ENCODE measurements around the gene CIC. TPM values are rescaled to one million over a fixed set of nuclear protein-coding genes. Genes with fewer than 3 reads are reported as not detected.

Gene CIC
- total and polyA plus RNA-seq, 9 of the 15 experiments (the other 6 are each of a cell fraction or from before 2014, with no cell fraction given) = 0.07 to 44.7 (median 8.6) TPM

DNA sequence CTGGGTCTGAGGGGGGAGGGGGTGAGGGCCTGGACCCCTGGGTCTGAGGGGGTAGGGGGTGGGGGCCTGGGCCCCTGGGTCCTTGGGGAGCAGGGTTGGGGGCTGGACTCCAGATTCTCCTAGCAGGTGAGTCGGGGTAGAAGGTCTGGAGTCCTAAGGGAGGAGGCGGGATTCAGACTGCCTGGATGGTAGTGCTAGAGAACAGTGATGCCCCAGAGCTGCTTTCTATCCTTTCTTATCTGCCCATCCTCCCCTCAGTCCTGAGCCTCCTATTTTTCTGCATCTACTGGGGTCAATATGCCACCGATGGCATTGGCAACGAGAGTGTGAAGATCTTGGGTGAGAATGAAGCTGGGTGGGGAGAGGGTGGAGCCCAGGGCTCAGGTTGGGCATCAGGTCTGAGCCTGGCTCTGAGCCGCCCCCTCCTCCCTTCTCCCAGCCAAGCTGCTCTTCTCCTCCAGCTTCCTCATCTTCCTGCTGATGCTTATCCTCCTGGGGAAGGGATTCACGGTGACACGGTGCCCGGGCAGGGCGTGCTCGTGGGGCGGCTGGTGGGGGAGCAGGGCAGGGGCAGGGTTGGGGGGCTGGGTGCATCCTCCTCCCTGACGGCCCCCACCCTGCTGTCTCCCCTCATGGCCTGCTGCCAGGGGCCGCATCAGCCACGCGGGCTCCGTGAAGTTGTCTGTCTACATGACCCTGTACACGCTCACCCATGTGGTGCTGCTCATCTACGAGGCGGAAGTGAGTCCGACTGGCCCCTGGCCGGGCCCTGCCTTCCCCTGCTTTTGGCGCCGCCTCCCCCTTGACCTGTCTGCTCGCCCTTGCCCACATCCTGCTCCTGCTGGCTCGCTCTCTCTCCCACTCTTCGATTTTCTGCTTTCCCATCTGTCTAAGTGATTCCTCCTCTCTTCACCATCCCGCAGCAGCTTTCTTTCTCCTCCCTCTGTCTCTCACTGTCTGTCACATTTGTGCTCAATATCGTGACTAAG, 47.5 kb downstream of the CIC start:
- ATAC-seq = peak; percentile 41
- Histone ChIP-seq H3K27me3 (ENCODE audit: control insufficient read depth in 2 of 2, insufficient read depth in 2 of 2, low read length in 2 of 2) (peaks cover 0 to 2% of the 10 kb centered on the region in 2 experiments; a peak in 1 of 5 replicates), H2AFZ (ENCODE audit: low read depth, low read length) (peak overlapping the region; percentile 85), H3K9me1 (ENCODE audit: control insufficient read depth, insufficient read depth, low read length) (no peaks in the 10 kb centered on the region), H3K9ac (ENCODE audit: insufficient read depth in 1 of 2, low read depth in 2 of 2, low read length in 2 of 2) (peak overlapping the region; percentile 11 to 76; a peak in 2 of 4 replicates), H3K9me3 (replicated peaks; ENCODE audit: control insufficient read depth, insufficient read depth, low read depth, low read length) (no peaks in the 10 kb centered on the region), H3K4me3 (no peak overlapping the region), H3K27ac (ENCODE audit: extremely low read depth, low read depth, low read length) (peak overlapping the region; percentile 29; the same call in 2 of the 3 replicates), H3K79me2 (ENCODE audit: control insufficient read depth, insufficient read depth, low read length) (no peaks in the 10 kb centered on the region), H3K4me2 (ENCODE audit: insufficient read depth, low read length) (peak overlapping the region; percentile 47), H3K4me1 (replicated peaks in 1 of 2; ENCODE audit: control insufficient read depth in 2 of 2, insufficient read depth in 2 of 2, low read length in 2 of 2) (peaks cover 15 to 43% of the 10 kb centered on the region in 2 experiments; a peak in 3 of 5 replicates), H4K20me1 (replicated peaks; ENCODE audit: control insufficient read depth, insufficient read depth, low read length) (no peaks in the 10 kb centered on the region), H3K36me3 (ENCODE audit: control insufficient read depth, insufficient read depth, low read length) (no peaks in the 10 kb centered on the region)
- intact Hi-C loops (cut with micrococcal nuclease) (no loop called here), in situ Hi-C loops (cut with MboI) (no loop called here)
- 25% methylated on average over 15 of the region's 28 CpGs for WGBS (ENCODE audit: insufficient coverage, low coverage, missing lambda C conversion rate)
- peak; percentile 19 for FAIRE-seq
- peak in 2 of 4 experiments; percentile 53 to 54 for DNase-seq (ENCODE audit: extremely low read depth in 1 of 4, low spot score in 3 of 4)
- no TSS peak for BruUV-seq (replicated peaks)
- CTCF ChIA-PET (ENCODE audit: low intra/inter-chr PET ratio) = no interaction called here
- POLR2A ChIA-PET = no interaction called here
- TF ChIP-seq MTA2 (IDR thresholded peaks at IDR 0.05; ENCODE audit: low read depth) (no peak), C11orf30 (IDR thresholded peaks at IDR 0.05; ENCODE audit: low read depth) (no peak), ZBTB7A (IDR thresholded peaks at IDR 0.05; ENCODE audit: borderline replicate concordance, control insufficient read depth, low read depth, low read length) (peak; percentile 0; the same call in 1 of the 2 replicates), PHF20 (IDR thresholded peaks at IDR 0.05; ENCODE audit: partially characterized antibody) (no peak), RBM14 (IDR thresholded peaks at IDR 0.05; ENCODE audit: borderline replicate concordance, insufficient read depth, low read depth, low read length) (no peak), ZNF12 (CRISPR knock-in tag; IDR thresholded peaks at IDR 0.05) (no peak)
- TF ChIP-seq, protein P1, sequence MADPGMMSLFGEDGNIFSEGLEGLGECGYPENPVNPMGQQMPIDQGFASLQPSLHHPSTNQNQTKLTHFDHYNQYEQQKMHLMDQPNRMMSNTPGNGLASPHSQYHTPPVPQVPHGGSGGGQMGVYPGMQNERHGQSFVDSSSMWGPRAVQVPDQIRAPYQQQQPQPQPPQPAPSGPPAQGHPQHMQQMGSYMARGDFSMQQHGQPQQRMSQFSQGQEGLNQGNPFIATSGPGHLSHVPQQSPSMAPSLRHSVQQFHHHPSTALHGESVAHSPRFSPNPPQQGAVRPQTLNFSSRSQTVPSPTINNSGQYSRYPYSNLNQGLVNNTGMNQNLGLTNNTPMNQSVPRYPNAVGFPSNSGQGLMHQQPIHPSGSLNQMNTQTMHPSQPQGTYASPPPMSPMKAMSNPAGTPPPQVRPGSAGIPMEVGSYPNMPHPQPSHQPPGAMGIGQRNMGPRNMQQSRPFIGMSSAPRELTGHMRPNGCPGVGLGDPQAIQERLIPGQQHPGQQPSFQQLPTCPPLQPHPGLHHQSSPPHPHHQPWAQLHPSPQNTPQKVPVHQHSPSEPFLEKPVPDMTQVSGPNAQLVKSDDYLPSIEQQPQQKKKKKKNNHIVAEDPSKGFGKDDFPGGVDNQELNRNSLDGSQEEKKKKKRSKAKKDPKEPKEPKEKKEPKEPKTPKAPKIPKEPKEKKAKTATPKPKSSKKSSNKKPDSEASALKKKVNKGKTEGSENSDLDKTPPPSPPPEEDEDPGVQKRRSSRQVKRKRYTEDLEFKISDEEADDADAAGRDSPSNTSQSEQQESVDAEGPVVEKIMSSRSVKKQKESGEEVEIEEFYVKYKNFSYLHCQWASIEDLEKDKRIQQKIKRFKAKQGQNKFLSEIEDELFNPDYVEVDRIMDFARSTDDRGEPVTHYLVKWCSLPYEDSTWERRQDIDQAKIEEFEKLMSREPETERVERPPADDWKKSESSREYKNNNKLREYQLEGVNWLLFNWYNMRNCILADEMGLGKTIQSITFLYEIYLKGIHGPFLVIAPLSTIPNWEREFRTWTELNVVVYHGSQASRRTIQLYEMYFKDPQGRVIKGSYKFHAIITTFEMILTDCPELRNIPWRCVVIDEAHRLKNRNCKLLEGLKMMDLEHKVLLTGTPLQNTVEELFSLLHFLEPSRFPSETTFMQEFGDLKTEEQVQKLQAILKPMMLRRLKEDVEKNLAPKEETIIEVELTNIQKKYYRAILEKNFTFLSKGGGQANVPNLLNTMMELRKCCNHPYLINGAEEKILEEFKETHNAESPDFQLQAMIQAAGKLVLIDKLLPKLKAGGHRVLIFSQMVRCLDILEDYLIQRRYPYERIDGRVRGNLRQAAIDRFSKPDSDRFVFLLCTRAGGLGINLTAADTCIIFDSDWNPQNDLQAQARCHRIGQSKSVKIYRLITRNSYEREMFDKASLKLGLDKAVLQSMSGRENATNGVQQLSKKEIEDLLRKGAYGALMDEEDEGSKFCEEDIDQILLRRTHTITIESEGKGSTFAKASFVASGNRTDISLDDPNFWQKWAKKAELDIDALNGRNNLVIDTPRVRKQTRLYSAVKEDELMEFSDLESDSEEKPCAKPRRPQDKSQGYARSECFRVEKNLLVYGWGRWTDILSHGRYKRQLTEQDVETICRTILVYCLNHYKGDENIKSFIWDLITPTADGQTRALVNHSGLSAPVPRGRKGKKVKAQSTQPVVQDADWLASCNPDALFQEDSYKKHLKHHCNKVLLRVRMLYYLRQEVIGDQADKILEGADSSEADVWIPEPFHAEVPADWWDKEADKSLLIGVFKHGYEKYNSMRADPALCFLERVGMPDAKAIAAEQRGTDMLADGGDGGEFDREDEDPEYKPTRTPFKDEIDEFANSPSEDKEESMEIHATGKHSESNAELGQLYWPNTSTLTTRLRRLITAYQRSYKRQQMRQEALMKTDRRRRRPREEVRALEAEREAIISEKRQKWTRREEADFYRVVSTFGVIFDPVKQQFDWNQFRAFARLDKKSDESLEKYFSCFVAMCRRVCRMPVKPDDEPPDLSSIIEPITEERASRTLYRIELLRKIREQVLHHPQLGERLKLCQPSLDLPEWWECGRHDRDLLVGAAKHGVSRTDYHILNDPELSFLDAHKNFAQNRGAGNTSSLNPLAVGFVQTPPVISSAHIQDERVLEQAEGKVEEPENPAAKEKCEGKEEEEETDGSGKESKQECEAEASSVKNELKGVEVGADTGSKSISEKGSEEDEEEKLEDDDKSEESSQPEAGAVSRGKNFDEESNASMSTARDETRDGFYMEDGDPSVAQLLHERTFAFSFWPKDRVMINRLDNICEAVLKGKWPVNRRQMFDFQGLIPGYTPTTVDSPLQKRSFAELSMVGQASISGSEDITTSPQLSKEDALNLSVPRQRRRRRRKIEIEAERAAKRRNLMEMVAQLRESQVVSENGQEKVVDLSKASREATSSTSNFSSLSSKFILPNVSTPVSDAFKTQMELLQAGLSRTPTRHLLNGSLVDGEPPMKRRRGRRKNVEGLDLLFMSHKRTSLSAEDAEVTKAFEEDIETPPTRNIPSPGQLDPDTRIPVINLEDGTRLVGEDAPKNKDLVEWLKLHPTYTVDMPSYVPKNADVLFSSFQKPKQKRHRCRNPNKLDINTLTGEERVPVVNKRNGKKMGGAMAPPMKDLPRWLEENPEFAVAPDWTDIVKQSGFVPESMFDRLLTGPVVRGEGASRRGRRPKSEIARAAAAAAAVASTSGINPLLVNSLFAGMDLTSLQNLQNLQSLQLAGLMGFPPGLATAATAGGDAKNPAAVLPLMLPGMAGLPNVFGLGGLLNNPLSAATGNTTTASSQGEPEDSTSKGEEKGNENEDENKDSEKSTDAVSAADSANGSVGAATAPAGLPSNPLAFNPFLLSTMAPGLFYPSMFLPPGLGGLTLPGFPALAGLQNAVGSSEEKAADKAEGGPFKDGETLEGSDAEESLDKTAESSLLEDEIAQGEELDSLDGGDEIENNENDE (IDR thresholded peaks at IDR 0.05; ENCODE audit: low read depth, low read length) = no peak
